Subcutaneous preadipocyte (primary cell): ENCODE data around the gene SERBP1. TPM values are rescaled to one million over a fixed set of nuclear protein-coding genes. Genes with fewer than 3 reads are reported as not detected.

Source experiments
- small RNA-seq: library from RNA; depleted of rRNA; stranded (forward); fragments of <200 nt; gene quantifications from one replicate; pipeline ENCODE3, GENCODE V24; 2012
- total RNA-seq: library from RNA; depleted of rRNA; stranded (reverse); fragments of >200 nt; gene quantifications from 2 replicates; pipeline ENCODE4 v1.2.3, GENCODE V29; 2012

Gene SERBP1
- 189 and 230 TPM in 2 replicates for total RNA-seq

DNA sequence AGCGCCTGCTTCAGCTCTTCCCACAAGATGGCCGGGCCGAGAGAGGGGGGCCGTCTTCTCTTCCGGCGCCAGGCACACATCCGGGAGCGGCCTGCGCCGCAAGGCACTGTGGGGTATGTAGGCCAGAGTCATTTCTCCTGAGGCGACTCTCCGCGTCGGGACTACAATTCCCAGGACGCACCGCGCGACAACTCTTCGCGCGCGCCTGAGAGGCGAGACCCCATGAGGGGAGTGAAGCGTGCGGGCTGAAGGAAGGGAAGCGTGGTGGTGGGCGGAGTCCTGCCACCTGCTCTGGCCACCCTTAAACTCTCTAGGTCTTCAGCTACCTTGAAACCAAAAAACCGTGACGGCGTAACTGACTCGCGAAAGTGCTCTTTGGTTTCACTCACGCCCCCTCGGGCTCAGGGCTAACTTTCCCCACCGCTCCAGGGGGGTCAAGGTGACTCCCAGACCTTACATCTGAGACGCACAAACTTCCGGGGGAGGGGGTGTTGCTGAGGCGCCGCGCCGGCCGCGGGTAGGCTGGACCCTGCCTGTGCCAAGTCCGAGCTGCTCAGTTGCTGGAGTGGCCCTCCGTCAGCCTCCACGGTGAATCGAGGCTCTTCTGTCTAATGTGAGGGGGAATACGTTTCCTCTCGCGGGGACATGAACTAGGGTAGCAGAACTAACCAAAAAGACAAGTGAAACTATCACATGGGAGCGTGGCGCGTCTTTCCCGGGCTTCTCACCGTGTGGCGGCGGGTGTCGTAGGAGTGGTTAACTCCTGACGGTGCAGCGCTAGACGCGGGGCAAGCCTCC lies at the start of gene SERBP1:
Gene SERBP1 (minus strand): TSS at position 45 of the 798 bp plus-strand sequence. CDS start 102 bp downstream, outside the sequence.

Small RNAs within 50 kb of the gene (small RNA-seq; reads per million reads assigned to genes)
- 0.14 reads per million for gene RNU6-387P

Other genes with a start within 250 kb of the SERBP1 start
- 0.20 TPM in 1 of 2 replicates, not detected in the other for gene IL12RB2, start 122.5 kb downstream of the SERBP1 start, total RNA-seq